ENCODE results near the gene USP6NL.

Gene USP6NL

GRCh38 chr10:11603741-11604140 lies 7.7 kb downstream of the USP6NL start:
- Histone ChIP-seq H3K4me3 (ENCODE audit: control insufficient read depth in 1 of 7, extremely low read depth in 1 of 7, insufficient read depth in 4 of 7, low read depth in 2 of 7, low read length in 6 of 7) (no peak overlapping the region), H3K4me1 (ENCODE audit: control extremely low read depth in 1 of 4, control insufficient read depth in 4 of 4, insufficient read depth in 4 of 4, low read length in 3 of 4) (peaks cover 7 to 40% (median 21%) of the 10 kb centered on the region in 4 experiments), H3K9me3 (ENCODE audit: control extremely low read depth in 1 of 5, control insufficient read depth in 4 of 5, insufficient read depth in 2 of 5, low read depth in 1 of 5, low read length in 4 of 5) (peaks cover 0 to 6% (median 0%) of the 10 kb centered on the region in 5 experiments), H3K27ac (ENCODE audit: insufficient read depth in 1 of 2, low read depth in 1 of 2, low read length in 2 of 2, poor library complexity in 1 of 2, severe bottlenecking in 2 of 2) (peak overlapping the region in 1 of 2 experiments; percentile 58), H3K36me3 (ENCODE audit: control insufficient read depth in 4 of 4, insufficient read depth in 4 of 4, low read length in 3 of 4) (peaks cover 0 to 2% (median 0%) of the 10 kb centered on the region in 4 experiments), H3K27me3 (replicated peaks in 2 of 5; ENCODE audit: control insufficient read depth in 4 of 5, insufficient read depth in 5 of 5, low read length in 4 of 5) (no peaks in the 10 kb centered on the region)
- no CpG with 5 or more reads among the region's 1 CpG for WGBS (ENCODE audit: insufficient coverage)
- ChIA-PET POLR2A (no interaction called here), CTCF (interaction anchor here (1.0 kb wide), 2 partner anchors 9 to 16 kb away, joined by 4 read pairs; no protein-coding TSS in a partner anchor)
- DNase-seq, result no peak

- 100% methylated on average over 3 of the region's 7 CpGs for WGBS (ENCODE audit: insufficient coverage)
- Histone ChIP-seq H3K9me3 (ENCODE audit: control extremely low read depth in 1 of 5, control insufficient read depth in 4 of 5, insufficient read depth in 2 of 5, low read depth in 1 of 5, low read length in 4 of 5) (peaks cover 0 to 6% (median 0%) of the 10 kb centered on the region in 5 experiments), H3K4me3 (ENCODE audit: control insufficient read depth in 1 of 7, extremely low read depth in 1 of 7, insufficient read depth in 4 of 7, low read depth in 2 of 7, low read length in 6 of 7) (no peak overlapping the region), H3K27ac (ENCODE audit: insufficient read depth in 1 of 2, low read depth in 1 of 2, low read length in 2 of 2, poor library complexity in 1 of 2, severe bottlenecking in 2 of 2) (peak overlapping the region in 1 of 2 experiments; percentile 58), H3K36me3 (ENCODE audit: control insufficient read depth in 4 of 4, insufficient read depth in 4 of 4, low read length in 3 of 4) (peaks cover 0 to 2% (median 0%) of the 10 kb centered on the region in 4 experiments), H3K27me3 (replicated peaks in 2 of 5; ENCODE audit: control insufficient read depth in 4 of 5, insufficient read depth in 5 of 5, low read length in 4 of 5) (no peaks in the 10 kb centered on the region), H3K4me1 (ENCODE audit: control extremely low read depth in 1 of 4, control insufficient read depth in 4 of 4, insufficient read depth in 4 of 4, low read length in 3 of 4) (peaks cover 7 to 36% (median 18%) of the 10 kb centered on the region in 4 experiments)
- ChIA-PET CTCF (interaction anchor here (1.0 to 1.2 kb wide), 2 partner anchors 8 to 10 kb away, joined by 3 to 4 read pairs; no protein-coding TSS in a partner anchor), POLR2A (interaction anchor here (0.6 kb wide), 1 partner anchor 26 kb away, joined by 5 read pairs; no protein-coding TSS in a partner anchor)
- no peak for DNase-seq
Observed at GRCh38 chr10:11602919-11603523, 8.4 kb downstream of the USP6NL start.

GRCh38 chr10:11602358-11602757 lies 9.1 kb downstream of the USP6NL start:
- DNase-seq, result no peak
- Histone ChIP-seq H3K4me1 (ENCODE audit: control extremely low read depth in 1 of 4, control insufficient read depth in 4 of 4, insufficient read depth in 4 of 4, low read length in 3 of 4) (peaks cover 7 to 32% (median 16%) of the 10 kb centered on the region in 4 experiments), H3K9me3 (ENCODE audit: control extremely low read depth in 1 of 5, control insufficient read depth in 4 of 5, insufficient read depth in 2 of 5, low read depth in 1 of 5, low read length in 4 of 5) (peaks cover 0 to 6% (median 0%) of the 10 kb centered on the region in 5 experiments), H3K36me3 (ENCODE audit: control insufficient read depth in 4 of 4, insufficient read depth in 4 of 4, low read length in 3 of 4) (peaks cover 0 to 2% (median under 1%) of the 10 kb centered on the region in 4 experiments), H3K4me3 (ENCODE audit: control insufficient read depth in 1 of 7, extremely low read depth in 1 of 7, insufficient read depth in 4 of 7, low read depth in 2 of 7, low read length in 6 of 7) (no peak overlapping the region), H3K27me3 (replicated peaks in 2 of 5; ENCODE audit: control insufficient read depth in 4 of 5, insufficient read depth in 5 of 5, low read length in 4 of 5) (no peaks in the 10 kb centered on the region), H3K27ac (ENCODE audit: insufficient read depth in 1 of 2, low read depth in 1 of 2, low read length in 2 of 2, poor library complexity in 1 of 2, severe bottlenecking in 2 of 2) (no peak overlapping the region)
- WGBS (ENCODE audit: insufficient coverage), result 96% methylated on average over 7 of the region's 7 CpGs
- CTCF ChIA-PET, result interaction anchor here (1.0 to 1.3 kb wide), 3 partner anchors 9 to 32 kb away, joined by 3 to 4 read pairs (median 3); no protein-coding TSS in a partner anchor
- POLR2A ChIA-PET, result interaction anchor here (0.6 kb wide), 1 partner anchor 27 kb away, joined by 5 read pairs; no protein-coding TSS in a partner anchor

GRCh38 chr10:11601670-11602069 lies 9.8 kb downstream of the USP6NL start:
- Histone ChIP-seq H3K9me3 (ENCODE audit: control extremely low read depth in 1 of 5, control insufficient read depth in 4 of 5, insufficient read depth in 2 of 5, low read depth in 1 of 5, low read length in 4 of 5) (peaks cover 0 to 6% (median 0%) of the 10 kb centered on the region in 5 experiments), H3K27ac (ENCODE audit: insufficient read depth in 1 of 2, low read depth in 1 of 2, low read length in 2 of 2, poor library complexity in 1 of 2, severe bottlenecking in 2 of 2) (no peak overlapping the region), H3K4me3 (ENCODE audit: control insufficient read depth in 1 of 7, extremely low read depth in 1 of 7, insufficient read depth in 4 of 7, low read depth in 2 of 7, low read length in 6 of 7) (no peak overlapping the region), H3K36me3 (ENCODE audit: control insufficient read depth in 4 of 4, insufficient read depth in 4 of 4, low read length in 3 of 4) (peaks cover 0 to 3% (median under 1%) of the 10 kb centered on the region in 4 experiments), H3K4me1 (ENCODE audit: control extremely low read depth in 1 of 4, control insufficient read depth in 4 of 4, insufficient read depth in 4 of 4, low read length in 3 of 4) (peaks cover 7 to 32% (median 15%) of the 10 kb centered on the region in 4 experiments), H3K27me3 (replicated peaks in 2 of 5; ENCODE audit: control insufficient read depth in 4 of 5, insufficient read depth in 5 of 5, low read length in 4 of 5) (no peaks in the 10 kb centered on the region)
- CTCF ChIA-PET, result interaction anchor here (1.0 to 1.3 kb wide), 3 partner anchors 9 to 31 kb away, joined by 3 to 4 read pairs (median 3); no protein-coding TSS in a partner anchor
- no CpG with 5 or more reads among the region's 1 CpG for WGBS (ENCODE audit: insufficient coverage)
- POLR2A ChIA-PET, result no interaction called here
- no peak for DNase-seq

- Histone ChIP-seq H3K27ac (ENCODE audit: insufficient read depth in 1 of 2, low read depth in 1 of 2, low read length in 2 of 2, poor library complexity in 1 of 2, severe bottlenecking in 2 of 2) (no peak overlapping the region), H3K27me3 (replicated peaks in 2 of 5; ENCODE audit: control insufficient read depth in 4 of 5, insufficient read depth in 5 of 5, low read length in 4 of 5) (no peaks in the 10 kb centered on the region), H3K9me3 (ENCODE audit: control extremely low read depth in 1 of 5, control insufficient read depth in 4 of 5, insufficient read depth in 2 of 5, low read depth in 1 of 5, low read length in 4 of 5) (peaks cover 0 to 3% (median 0%) of the 10 kb centered on the region in 5 experiments), H3K4me3 (ENCODE audit: control insufficient read depth in 1 of 7, extremely low read depth in 1 of 7, insufficient read depth in 4 of 7, low read depth in 2 of 7, low read length in 6 of 7) (no peak overlapping the region), H3K36me3 (ENCODE audit: control insufficient read depth in 4 of 4, insufficient read depth in 4 of 4, low read length in 3 of 4) (peaks cover 0 to 3% (median under 1%) of the 10 kb centered on the region in 4 experiments), H3K4me1 (ENCODE audit: control extremely low read depth in 1 of 4, control insufficient read depth in 4 of 4, insufficient read depth in 4 of 4, low read length in 3 of 4) (peaks cover 7 to 29% (median 17%) of the 10 kb centered on the region in 4 experiments)
- POLR2A ChIA-PET, result interaction anchor here (0.6 kb wide), 1 partner anchor 153 kb away, joined by 3 read pairs; no protein-coding TSS in a partner anchor
- CTCF ChIA-PET, result no interaction called here
- no peak for DNase-seq
- WGBS (ENCODE audit: insufficient coverage), result no CpG with 5 or more reads among the region's 3 CpGs
Observed at GRCh38 chr10:11600280-11600679, 11.2 kb downstream of the USP6NL start.

GRCh38 chr10:11598712-11599397 lies 12.6 kb downstream of the USP6NL start:
- no peaks in the 10 kb centered on the region for H3K9me3 ChIP-seq (ENCODE audit: control extremely low read depth in 1 of 5, control insufficient read depth in 4 of 5, insufficient read depth in 2 of 5, low read depth in 1 of 5, low read length in 4 of 5)
- peak overlapping the region in 1 of 2 experiments; percentile 3 for H3K27ac ChIP-seq (ENCODE audit: insufficient read depth in 1 of 2, low read depth in 1 of 2, low read length in 2 of 2, poor library complexity in 1 of 2, severe bottlenecking in 2 of 2)
- DNase-seq, result no peak
- H3K4me1 ChIP-seq (ENCODE audit: control extremely low read depth in 1 of 4, control insufficient read depth in 4 of 4, insufficient read depth in 4 of 4, low read length in 3 of 4), result peaks cover 12 to 37% (median 24%) of the 10 kb centered on the region in 4 experiments
- H3K36me3 ChIP-seq (ENCODE audit: control insufficient read depth in 4 of 4, insufficient read depth in 4 of 4, low read length in 3 of 4), result peaks cover 0 to 7% (median 2%) of the 10 kb centered on the region in 4 experiments
- no peak overlapping the region for H3K4me3 ChIP-seq (ENCODE audit: control insufficient read depth in 1 of 7, extremely low read depth in 1 of 7, insufficient read depth in 4 of 7, low read depth in 2 of 7, low read length in 6 of 7)
- ChIA-PET POLR2A (no interaction called here), CTCF (interaction anchor here (1.0 kb wide), 1 partner anchor 11 kb away, joined by 3 read pairs; no protein-coding TSS in a partner anchor)
- WGBS (ENCODE audit: insufficient coverage), result 61% methylated on average over 7 of the region's 8 CpGs
- no peaks in the 10 kb centered on the region for H3K27me3 ChIP-seq (replicated peaks in 2 of 5; ENCODE audit: control insufficient read depth in 4 of 5, insufficient read depth in 5 of 5, low read length in 4 of 5)
